ENCODE data around the gene BDNF.

DNA sequence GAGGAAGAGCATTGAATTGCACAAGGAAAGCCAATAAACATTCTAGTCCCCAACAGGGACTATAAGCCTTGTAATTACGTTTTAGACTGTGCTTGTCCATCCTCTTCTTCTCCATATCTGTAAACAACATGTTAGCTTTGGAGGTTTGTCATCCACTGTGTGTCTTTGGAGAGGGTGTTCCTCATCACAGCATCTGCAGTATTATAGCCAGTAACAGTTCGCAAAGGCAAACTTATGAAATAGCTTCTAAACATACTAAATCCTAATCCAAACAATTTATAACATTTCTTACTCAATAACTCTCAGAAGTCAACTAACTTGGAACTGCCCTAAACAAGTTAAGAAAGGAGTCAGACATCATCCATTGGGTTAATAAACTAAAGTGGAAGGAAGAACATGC, 10.3 kb upstream of the BDNF start:
- TF ChIP-seq, protein P1, sequence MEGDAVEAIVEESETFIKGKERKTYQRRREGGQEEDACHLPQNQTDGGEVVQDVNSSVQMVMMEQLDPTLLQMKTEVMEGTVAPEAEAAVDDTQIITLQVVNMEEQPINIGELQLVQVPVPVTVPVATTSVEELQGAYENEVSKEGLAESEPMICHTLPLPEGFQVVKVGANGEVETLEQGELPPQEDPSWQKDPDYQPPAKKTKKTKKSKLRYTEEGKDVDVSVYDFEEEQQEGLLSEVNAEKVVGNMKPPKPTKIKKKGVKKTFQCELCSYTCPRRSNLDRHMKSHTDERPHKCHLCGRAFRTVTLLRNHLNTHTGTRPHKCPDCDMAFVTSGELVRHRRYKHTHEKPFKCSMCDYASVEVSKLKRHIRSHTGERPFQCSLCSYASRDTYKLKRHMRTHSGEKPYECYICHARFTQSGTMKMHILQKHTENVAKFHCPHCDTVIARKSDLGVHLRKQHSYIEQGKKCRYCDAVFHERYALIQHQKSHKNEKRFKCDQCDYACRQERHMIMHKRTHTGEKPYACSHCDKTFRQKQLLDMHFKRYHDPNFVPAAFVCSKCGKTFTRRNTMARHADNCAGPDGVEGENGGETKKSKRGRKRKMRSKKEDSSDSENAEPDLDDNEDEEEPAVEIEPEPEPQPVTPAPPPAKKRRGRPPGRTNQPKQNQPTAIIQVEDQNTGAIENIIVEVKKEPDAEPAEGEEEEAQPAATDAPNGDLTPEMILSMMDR (conservative IDR thresholded peaks at IDR 0.05; ENCODE audit: low read length): no peak
- TF ChIP-seq EZH2phosphoT487 (IDR thresholded peaks at IDR 0.05; ENCODE audit: borderline replicate concordance): no peak
